ENCODE results near the gene SLC22A4. TPM values are rescaled to one million over a fixed set of nuclear protein-coding genes. Genes with fewer than 3 reads are reported as not detected.

The SLC22A4 gene
- total and polyA plus RNA-seq, 2 of the 8 experiments (the other 6 are each of a cell fraction or from before 2014, with no cell fraction given): 0.45 to 0.60 TPM

GRCh38 chr5:132264546-132265335, 29.5 kb upstream of the SLC22A4 start:
- Histone ChIP-seq H2BK15ac (ENCODE audit: low read length) (no peak overlapping the region), H4K5ac (ENCODE audit: insufficient read length, low read depth, low read length) (no peak overlapping the region), H2AK5ac (ENCODE audit: low read depth, low read length) (no peak overlapping the region), H4K91ac (replicated peaks; ENCODE audit: insufficient read length, low read length) (no peak overlapping the region), H3K23me2 (ENCODE audit: low read depth, low read length) (no peaks in the 10 kb centered on the region), H3K4me1 (replicated peaks in 1 of 4; ENCODE audit: control insufficient read depth in 3 of 4, insufficient read depth in 4 of 4, low read length in 3 of 4) (peaks cover 0 to 2% (median 1%) of the 10 kb centered on the region in 4 experiments; a peak in 2 of 7 replicates), H3K79me2 (ENCODE audit: control insufficient read depth in 1 of 2, insufficient read depth in 2 of 2, low read length in 2 of 2) (no peaks in the 10 kb centered on the region), H4K20me1 (replicated peaks in 1 of 2; ENCODE audit: control insufficient read depth in 1 of 2, insufficient read depth in 2 of 2, low read length in 2 of 2) (no peaks in the 10 kb centered on the region), H3K14ac (ENCODE audit: insufficient read length) (no peak overlapping the region), H3K4ac (replicated peaks; ENCODE audit: insufficient read length, low read depth, low read length) (no peak overlapping the region), H3K27ac (ENCODE audit: low read depth, low read length) (no peak overlapping the region), H2BK12ac (ENCODE audit: low read depth, low read length) (no peak overlapping the region), H3K27me3 (replicated peaks in 1 of 4; ENCODE audit: control insufficient read depth in 3 of 4, extremely low read depth in 1 of 4, insufficient read depth in 3 of 4, low read length in 3 of 4) (no peaks in the 10 kb centered on the region), H3K4me2 (ENCODE audit: insufficient read depth in 1 of 2, low read depth in 2 of 2, low read length in 2 of 2) (no peak overlapping the region), H2BK5ac (ENCODE audit: low read depth, low read length) (no peak overlapping the region), H4K8ac (ENCODE audit: extremely low read depth, insufficient read depth, low read length) (no peak overlapping the region), H2BK20ac (ENCODE audit: low read length) (no peak overlapping the region), H3K56ac (replicated peaks; ENCODE audit: insufficient read length, low read depth, low read length) (no peak overlapping the region), H3K79me1 (ENCODE audit: low read depth, low read length) (no peaks in the 10 kb centered on the region; the same call in 1 of the 2 replicates), H3K23ac (ENCODE audit: insufficient read length) (no peak overlapping the region), H2AFZ (ENCODE audit: low read length) (no peak overlapping the region), H3K18ac (ENCODE audit: extremely low read depth, low read length) (no peak overlapping the region), H3K36me3 (ENCODE audit: control insufficient read depth in 2 of 4, insufficient read depth in 4 of 4, low read length in 3 of 4) (no peaks in the 10 kb centered on the region), H3K9ac (replicated peaks in 1 of 4; ENCODE audit: extremely low read depth in 1 of 4, low read depth in 3 of 4, low read length in 3 of 4) (no peak overlapping the region), H2BK120ac (replicated peaks; ENCODE audit: low read depth, low read length) (no peak overlapping the region), H3K4me3 (ENCODE audit: extremely low read depth in 1 of 4, insufficient read depth in 2 of 4, low read depth in 3 of 4, low read length in 4 of 4) (no peak overlapping the region), H3K9me3 (ENCODE audit: insufficient read depth in 2 of 2, low read depth in 1 of 2, low read length in 1 of 2) (no peaks in the 10 kb centered on the region)
- no peak for FAIRE-seq
- ChIA-PET CTCF (ENCODE audit: partially characterized antibody) (interaction anchor here (0.6 to 5.1 kb wide), 12 partner anchors 8 to 236 kb away, joined by 3 to 54 read pairs (median 5); partner anchors contain the start of gene SLC22A4), POLR2A (ENCODE audit: partially characterized antibody) (interaction anchor here (1.3 to 2.8 kb wide), 3 partner anchors 9 to 29 kb away, joined by 3 to 10 read pairs (median 5); partner anchors contain the start of gene SLC22A4)
- 78% methylated on average over 2 of the region's 4 CpGs; no CpG with 5 or more reads in 1 of the 2 experiments for WGBS, 2 experiments (ENCODE audit: extremely low coverage in 1 of 2, insufficient coverage in 1 of 2, insufficient read length in 1 of 2, insufficient replicate concordance in 2 of 2, low coverage in 1 of 2, low lambda C conversion rate in 2 of 2, missing lambda C conversion rate in 1 of 2)
- peak in 1 of 2 experiments; percentile 29 for DNase-seq (ENCODE audit: low read depth in 1 of 2, low spot score in 2 of 2)
- TF ChIP-seq JUN (IDR thresholded peaks at IDR 0.05; ENCODE audit: low read depth, low read length) (no peak), GABPA (IDR thresholded peaks at IDR 0.05; ENCODE audit: borderline replicate concordance, insufficient read depth, low read length) (no peak), HDAC2 (IDR thresholded peaks at IDR 0.05; ENCODE audit: borderline replicate concordance in 1 of 2, low read depth in 2 of 2, low read length in 2 of 2) (no peak), RNF2 (IDR thresholded peaks at IDR 0.05; ENCODE audit: borderline replicate concordance, low read depth, low read length, missing control alignments, poor library complexity, severe bottlenecking) (no peak), ASH2L (IDR thresholded peaks at IDR 0.05; ENCODE audit: low read length) (no peak), RXRA (IDR thresholded peaks at IDR 0.05; ENCODE audit: insufficient read depth, low read depth, low read length) (no peak), TBP (IDR thresholded peaks at IDR 0.05; ENCODE audit: low read depth, low read length) (no peak), KDM4A (IDR thresholded peaks at IDR 0.05; ENCODE audit: low read depth, low read length, severe bottlenecking) (no peak), ZNF274 (IDR thresholded peaks at IDR 0.05; ENCODE audit: borderline replicate concordance, extremely low read depth, low read length) (no peak), SRF (IDR thresholded peaks at IDR 0.05; ENCODE audit: low read depth, low read length) (no peak), TAF1 (IDR thresholded peaks at IDR 0.05; ENCODE audit: low read depth, low read length) (no peak), EGR1 (IDR thresholded peaks at IDR 0.05; ENCODE audit: borderline replicate concordance, low read depth, low read length) (no peak)

Measured in H1 (cell line).